ENCODE results near the gene SMG5.

DNA sequence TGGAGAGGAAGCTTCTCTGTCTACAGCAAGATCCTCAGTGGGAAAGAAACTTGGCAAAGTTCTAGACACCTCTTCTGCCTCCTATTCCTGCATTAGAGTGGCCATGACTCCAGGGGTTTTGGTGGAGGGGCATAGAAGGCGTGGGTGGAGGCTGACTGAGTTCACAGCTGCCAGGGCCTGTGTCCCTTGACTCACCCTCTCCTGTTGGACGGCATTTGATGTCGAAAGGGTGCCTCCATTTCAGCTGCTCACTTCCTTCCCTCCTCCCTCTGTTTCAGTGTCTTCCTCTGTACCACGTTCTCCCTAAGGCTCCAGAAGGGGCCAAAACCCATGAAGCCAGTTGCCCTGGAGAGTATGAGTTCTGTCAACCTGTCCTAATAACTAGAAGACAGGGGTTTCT is 2.1 kb upstream of the SMG5 start:
- TF ChIP-seq, protein P1, sequence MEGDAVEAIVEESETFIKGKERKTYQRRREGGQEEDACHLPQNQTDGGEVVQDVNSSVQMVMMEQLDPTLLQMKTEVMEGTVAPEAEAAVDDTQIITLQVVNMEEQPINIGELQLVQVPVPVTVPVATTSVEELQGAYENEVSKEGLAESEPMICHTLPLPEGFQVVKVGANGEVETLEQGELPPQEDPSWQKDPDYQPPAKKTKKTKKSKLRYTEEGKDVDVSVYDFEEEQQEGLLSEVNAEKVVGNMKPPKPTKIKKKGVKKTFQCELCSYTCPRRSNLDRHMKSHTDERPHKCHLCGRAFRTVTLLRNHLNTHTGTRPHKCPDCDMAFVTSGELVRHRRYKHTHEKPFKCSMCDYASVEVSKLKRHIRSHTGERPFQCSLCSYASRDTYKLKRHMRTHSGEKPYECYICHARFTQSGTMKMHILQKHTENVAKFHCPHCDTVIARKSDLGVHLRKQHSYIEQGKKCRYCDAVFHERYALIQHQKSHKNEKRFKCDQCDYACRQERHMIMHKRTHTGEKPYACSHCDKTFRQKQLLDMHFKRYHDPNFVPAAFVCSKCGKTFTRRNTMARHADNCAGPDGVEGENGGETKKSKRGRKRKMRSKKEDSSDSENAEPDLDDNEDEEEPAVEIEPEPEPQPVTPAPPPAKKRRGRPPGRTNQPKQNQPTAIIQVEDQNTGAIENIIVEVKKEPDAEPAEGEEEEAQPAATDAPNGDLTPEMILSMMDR (IDR thresholded peaks at IDR 0.05) = no peak
- TF ChIP-seq POLR2A (IDR thresholded peaks at IDR 0.05) = no peak
